ENCODE results near the gene BEGAIN.

GRCh38 chr14:100537446-100538350 is 49.5 kb downstream of the BEGAIN start:
- TF ChIP-seq ZNF302 (CRISPR knock-in tag; IDR thresholded peaks at IDR 0.05) (no peak), BCL3 (IDR thresholded peaks at IDR 0.05) (no peak), CTCF (IDR thresholded peaks at IDR 0.05) (no peak), USF2 (IDR thresholded peaks at IDR 0.05) (no peak), PBX3 (IDR thresholded peaks at IDR 0.05) (no peak), ESRRA (IDR thresholded peaks at IDR 0.05; ENCODE audit: borderline replicate concordance, low read length) (no peak), POLR2A (IDR thresholded peaks at IDR 0.05; ENCODE audit: low read length) (no peak), MYC (IDR thresholded peaks at IDR 0.05; ENCODE audit: borderline replicate concordance, low read length) (no peak), NR3C1 (IDR thresholded peaks at IDR 0.05) (no peak), MAFK (IDR thresholded peaks at IDR 0.05; ENCODE audit: partially characterized antibody) (no peak), EP300 (IDR thresholded peaks at IDR 0.05) (no peak)

All from A549 (cell line).